PC-3 (cell line): Measurements from ENCODE around the gene KRTAP1-3.

Source experiments
- EZH2 ChIP-seq: fragments of 300-600 bp; sonication (generic); IDR thresholded peaks from one replicate; pipeline ENCODE4 v1.6.1; 2017; ENCODE audit warnings: antibody characterized with exemption, mild to moderate bottlenecking, low read length; ENCODE audit not compliant: unreplicated experiment
- EZH2phosphoT487 ChIP-seq: fragments of 300-600 bp; sonication (generic); IDR thresholded peaks from 2 replicates; pipeline ENCODE4 v1.6.1; 2018; ENCODE audit warnings: mild to moderate bottlenecking, antibody characterized with exemption, low read length, borderline replicate concordance
- TF ChIP-seq, protein P1 (sequence below): fragments of 300-600 bp; sonication (generic); conservative IDR thresholded peaks from 2 replicates; pipeline ENCODE4 v1.5.1; 2017; ENCODE audit warnings: antibody characterized with exemption, low read depth, mild to moderate bottlenecking, low read length

GRCh38 chr17:41052566-41052965, 17.9 kb upstream of the KRTAP1-3 start:
- TF ChIP-seq, protein P1, sequence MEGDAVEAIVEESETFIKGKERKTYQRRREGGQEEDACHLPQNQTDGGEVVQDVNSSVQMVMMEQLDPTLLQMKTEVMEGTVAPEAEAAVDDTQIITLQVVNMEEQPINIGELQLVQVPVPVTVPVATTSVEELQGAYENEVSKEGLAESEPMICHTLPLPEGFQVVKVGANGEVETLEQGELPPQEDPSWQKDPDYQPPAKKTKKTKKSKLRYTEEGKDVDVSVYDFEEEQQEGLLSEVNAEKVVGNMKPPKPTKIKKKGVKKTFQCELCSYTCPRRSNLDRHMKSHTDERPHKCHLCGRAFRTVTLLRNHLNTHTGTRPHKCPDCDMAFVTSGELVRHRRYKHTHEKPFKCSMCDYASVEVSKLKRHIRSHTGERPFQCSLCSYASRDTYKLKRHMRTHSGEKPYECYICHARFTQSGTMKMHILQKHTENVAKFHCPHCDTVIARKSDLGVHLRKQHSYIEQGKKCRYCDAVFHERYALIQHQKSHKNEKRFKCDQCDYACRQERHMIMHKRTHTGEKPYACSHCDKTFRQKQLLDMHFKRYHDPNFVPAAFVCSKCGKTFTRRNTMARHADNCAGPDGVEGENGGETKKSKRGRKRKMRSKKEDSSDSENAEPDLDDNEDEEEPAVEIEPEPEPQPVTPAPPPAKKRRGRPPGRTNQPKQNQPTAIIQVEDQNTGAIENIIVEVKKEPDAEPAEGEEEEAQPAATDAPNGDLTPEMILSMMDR = no peak
- no peak for TF ChIP-seq EZH2
- TF ChIP-seq EZH2phosphoT487 = no peak
